C1 segment of cervical spinal cord (tissue), 14 donors: ENCODE measurements around the gene PCNX3.
A peak's percentile ranks its signal among the peaks of the same experiment; 100 is the strongest.
"Not testable (repeated sequence)": the region's sequence is repeated elsewhere in the genome, so short reads cannot be mapped to it uniquely, and the experiment has no call there.

Source experiments
- DNase-seq, 14 donors: peaks; one replicate each; lab custom pipeline; 2025; lab: John Stamatoyannopoulos, UW

The PCNX3 gene

GRCh38 chr11:65639228-65639597 lies 23.6 kb downstream of the PCNX3 start:
- DNase-seq = not testable (repeated sequence)

DNA sequence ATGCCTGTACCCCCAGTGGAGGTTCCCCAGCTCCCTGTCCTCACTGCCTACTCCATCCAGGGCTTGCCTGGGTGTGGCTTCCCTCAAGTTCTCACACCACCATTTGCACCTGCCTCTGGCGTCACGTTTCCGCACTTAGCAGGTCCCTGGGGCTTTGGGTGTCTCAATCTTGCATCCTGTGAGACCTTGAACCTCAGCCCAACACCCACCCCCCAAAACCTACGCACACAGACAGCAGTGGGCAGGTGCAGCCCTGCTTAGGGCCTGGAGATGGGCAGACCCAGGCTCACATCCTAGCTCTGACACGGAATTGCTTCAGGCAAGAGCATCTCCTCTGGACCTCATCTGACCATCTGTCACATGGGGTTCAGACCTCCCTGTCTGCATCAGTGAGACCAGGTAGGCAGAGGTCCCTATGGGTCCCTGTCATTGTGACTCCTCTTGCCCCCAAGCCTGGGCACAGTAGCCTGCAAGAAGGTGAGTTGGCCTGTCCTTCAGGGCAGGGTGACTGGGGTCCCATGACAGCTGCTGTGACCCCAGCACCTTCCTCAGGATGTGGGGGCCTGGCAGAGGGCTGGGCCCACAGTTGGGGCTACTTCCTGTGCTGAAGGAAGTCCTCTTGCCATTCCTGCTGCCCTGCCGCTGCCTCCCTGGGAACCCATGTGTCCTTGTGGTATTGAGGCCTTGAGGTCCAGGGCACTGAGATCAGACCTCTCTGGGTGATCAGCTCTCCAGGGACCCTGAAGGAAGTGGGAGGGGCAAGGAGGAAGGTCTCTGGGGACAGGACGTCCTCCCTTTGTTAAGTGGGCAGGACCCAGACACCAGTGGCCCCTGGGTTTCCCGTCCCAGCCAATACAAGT lies 24.3 kb downstream of the PCNX3 start:
- peak in 6 of 14 donors; percentile 37 to 81 (median 65) for DNase-seq

DNA sequence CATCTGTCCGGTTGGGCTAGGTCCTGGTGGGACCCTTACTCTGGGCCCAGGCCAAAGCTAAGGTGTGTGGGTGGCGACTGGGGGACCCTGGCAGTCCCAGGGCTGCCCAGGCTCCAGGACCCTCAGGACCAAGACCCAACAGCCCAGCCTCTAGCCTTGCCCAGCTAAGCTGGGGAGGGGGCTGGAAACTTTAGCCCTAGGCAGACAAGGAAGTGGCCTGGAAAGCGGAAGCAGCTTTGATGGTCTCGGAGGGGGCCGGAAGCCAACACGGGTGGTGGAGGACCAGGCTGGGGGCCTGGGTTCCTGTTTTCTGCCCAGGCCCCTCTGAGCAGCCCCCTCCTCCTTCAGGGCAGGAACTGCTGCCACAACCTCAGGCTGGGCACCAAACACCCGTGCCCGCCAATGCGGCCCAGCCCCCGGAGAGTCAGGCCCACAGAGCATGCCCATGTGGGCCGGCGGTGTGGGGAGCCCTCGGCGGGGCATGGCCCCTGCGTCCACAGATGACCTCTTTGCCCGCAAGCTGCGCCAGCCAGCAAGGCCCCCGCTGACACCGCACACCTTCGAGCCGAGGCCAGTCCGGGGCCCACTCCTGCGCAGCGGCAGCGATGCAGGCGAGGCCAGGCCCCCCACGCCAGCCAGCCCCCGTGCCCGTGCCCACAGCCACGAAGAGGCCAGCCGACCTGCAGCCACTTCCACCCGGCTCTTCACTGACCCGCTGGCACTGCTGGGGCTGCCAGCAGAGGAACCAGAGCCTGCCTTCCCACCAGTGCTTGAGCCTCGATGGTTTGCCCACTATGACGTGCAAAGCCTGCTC lies 25.1 kb downstream of the PCNX3 start:
- DNase-seq = peak in 9 of 14 donors; percentile 36 to 81 (median 60)

DNA sequence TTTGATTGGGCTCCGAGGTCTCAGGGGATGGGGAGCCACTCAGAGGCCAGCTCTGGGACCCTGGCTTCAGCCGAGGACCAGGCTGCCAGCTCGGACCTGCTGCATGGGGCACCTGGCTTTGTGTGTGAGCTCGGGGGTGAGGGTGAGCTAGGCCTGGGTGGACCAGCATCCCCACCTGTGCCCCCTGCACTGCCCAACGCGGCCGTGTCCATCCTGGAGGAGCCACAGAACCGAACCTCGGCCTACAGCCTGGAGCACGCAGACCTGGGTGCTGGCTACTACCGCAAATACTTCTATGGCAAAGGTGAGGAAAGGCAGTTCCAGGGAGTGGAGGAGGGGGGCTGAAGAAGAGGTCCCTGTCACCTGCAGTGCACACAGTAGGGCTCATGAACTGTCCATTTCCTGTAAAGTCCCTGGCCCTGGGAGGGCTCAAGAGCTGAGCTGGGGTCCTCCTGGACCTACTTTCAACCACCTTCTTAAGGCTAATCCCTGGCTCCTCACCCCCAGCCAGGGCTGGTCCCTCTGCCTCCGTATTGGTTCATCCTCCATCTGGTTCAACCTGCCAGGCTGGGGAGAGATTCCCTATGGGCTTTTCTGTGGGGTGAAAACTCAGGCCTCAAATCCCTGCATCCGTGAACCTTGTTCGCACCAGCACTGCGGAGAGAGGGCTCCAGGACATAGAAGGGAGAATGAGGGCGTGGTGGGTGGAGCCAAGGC lies 25.9 kb downstream of the PCNX3 start:
- DNase-seq = no peak

- no peak for DNase-seq
Observed at GRCh38 chr11:65642014-65642671, 26.6 kb downstream of the PCNX3 start.

DNA sequence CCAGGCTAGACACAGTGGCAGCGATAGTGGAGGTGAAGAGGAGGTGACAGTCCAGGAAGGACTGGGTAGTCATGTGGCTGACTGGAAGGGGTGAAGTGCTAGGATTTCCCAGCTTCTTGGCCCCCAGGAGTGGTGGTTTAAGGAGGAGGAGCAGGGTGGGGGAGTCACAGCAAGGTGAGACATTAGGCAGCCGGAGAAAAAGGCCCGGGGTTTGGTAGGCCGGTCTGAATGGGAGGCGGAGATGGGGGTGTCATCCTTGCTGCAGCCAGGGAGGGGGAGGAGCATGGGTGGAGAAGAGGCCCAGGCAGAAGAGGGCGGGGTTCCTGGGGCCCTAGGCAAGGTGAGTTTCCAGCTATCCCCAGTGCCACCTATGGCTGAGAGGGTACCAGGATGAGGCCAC lies 28.4 kb downstream of the PCNX3 start:
- no peak for DNase-seq

- no peak for DNase-seq
Observed at GRCh38 chr11:65644837-65645236, 29.3 kb downstream of the PCNX3 start.

DNA sequence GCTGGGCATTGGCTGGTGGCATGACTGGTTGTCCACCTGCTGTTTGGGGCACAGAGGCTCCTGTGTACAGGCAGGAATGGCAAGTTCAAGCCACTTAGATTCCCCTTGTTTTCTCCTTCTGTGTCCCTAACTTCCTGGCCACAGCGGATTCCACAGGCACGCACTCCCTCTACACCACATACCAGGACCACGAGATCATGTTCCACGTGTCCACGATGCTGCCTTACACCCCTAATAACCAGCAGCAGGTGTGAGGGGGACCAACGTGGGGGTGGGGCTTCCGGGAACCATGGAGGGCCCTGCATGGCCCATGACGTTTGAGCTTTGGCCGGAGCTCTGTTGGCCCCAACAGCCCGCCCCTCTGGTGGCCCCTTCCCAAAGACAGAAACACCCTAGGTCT lies 30.1 kb downstream of the PCNX3 start:
- DNase-seq = no peak

GRCh38 chr11:65646288-65646957 lies 30.8 kb downstream of the PCNX3 start:
- DNase-seq = no peak

- peak in 8 of 14 donors; percentile 9 to 42 (median 19) for DNase-seq
Observed at GRCh38 chr11:65646958-65647701, 31.6 kb downstream of the PCNX3 start.

DNA sequence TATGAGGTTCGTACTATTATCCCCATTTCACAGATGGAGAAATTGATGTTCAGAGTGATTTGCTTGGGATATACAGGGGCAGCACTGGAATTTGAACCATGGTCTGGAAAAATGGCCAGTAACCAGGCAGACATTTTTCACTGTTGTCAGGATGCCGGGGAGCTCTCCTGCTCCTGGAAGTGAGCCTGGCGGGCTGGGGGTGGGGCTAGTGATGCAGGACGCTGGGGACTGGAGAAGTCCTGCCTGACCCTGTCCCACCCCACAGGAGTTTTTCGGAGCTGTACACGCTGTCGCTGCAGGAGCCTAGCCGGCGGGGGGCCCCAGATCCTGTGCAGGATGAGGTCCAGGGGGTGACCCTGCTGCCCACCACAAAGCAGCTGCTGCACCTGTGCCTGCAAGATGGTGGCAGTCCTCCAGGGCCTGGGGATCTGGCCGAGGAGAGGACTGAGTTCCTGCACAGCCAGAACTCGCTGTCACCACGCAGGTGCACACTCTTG lies 33.5 kb downstream of the PCNX3 start:
- peak in 2 of 14 donors; percentile 10 to 37 for DNase-seq

GRCh38 chr11:65649656-65650546 lies 34.3 kb downstream of the PCNX3 start:
- DNase-seq = no peak

- DNase-seq = no peak
Observed at GRCh38 chr11:65650547-65651338, 35.2 kb downstream of the PCNX3 start.

GRCh38 chr11:65651339-65651588 lies 35.7 kb downstream of the PCNX3 start:
- DNase-seq = no peak

- DNase-seq = no peak
Observed at GRCh38 chr11:65651589-65652510, 36.3 kb downstream of the PCNX3 start.

- peak; percentile 59 to 98 (median 92) for DNase-seq
Observed at GRCh38 chr11:65652511-65653228, 37.1 kb downstream of the PCNX3 start.
